Measurements from ENCODE around the gene ADAT1.

ADAT1 gene

GRCh38 chr16:75648265-75649076, 25.4 kb upstream of the ADAT1 start:
- peak; percentile 85 for DNase-seq (ENCODE audit: low read depth)
- peak overlapping the region; percentile 66 for H3K4me3 ChIP-seq (ENCODE audit: low read depth, low read length)
- TF ChIP-seq CTCF (IDR thresholded peaks at IDR 0.05; ENCODE audit: insufficient read depth, low read depth, low read length, missing control alignments): no peak

- peak within 1 kb of the TSS; percentile 66 for H3K4me3 ChIP-seq (ENCODE audit: low read depth, low read length)
- peak; percentile 97 for DNase-seq (ENCODE audit: low read depth)
- TF ChIP-seq CTCF (IDR thresholded peaks at IDR 0.05; ENCODE audit: insufficient read depth, low read depth, low read length, missing control alignments): no peak
Measured at GRCh38 chr16:75647492-75648264, 24.6 kb upstream of the ADAT1 start, which contains the start of the genes KARS1 and TERF2IP. Gene KARS1, minus strand, starts transcription at chr16:75647665. Its CDS starts 26 bp downstream, at chr16:75647639. Gene TERF2IP, plus strand, starts transcription at chr16:75647773. Its CDS starts 110 bp downstream, at chr16:75647883.

GRCh38 chr16:75647112-75647491, 24.0 kb upstream of the ADAT1 start:
- H3K4me3 ChIP-seq (ENCODE audit: low read depth, low read length): peak overlapping the region; percentile 66

GRCh38 chr16:75644240-75645012, 21.3 kb upstream of the ADAT1 start:
- TF ChIP-seq CTCF (IDR thresholded peaks at IDR 0.05; ENCODE audit: insufficient read depth, low read depth, low read length, missing control alignments): no peak
- H3K4me3 ChIP-seq (ENCODE audit: low read depth, low read length): no peak overlapping the region
- DNase-seq (ENCODE audit: low read depth): no peak

More at GRCh38 chr16:75647112-75647491, 24.0 kb upstream of the ADAT1 start:
- no peak for DNase-seq (ENCODE audit: low read depth)
- no peak for TF ChIP-seq CTCF (IDR thresholded peaks at IDR 0.05; ENCODE audit: insufficient read depth, low read depth, low read length, missing control alignments)

- TF ChIP-seq CTCF (IDR thresholded peaks at IDR 0.05; ENCODE audit: insufficient read depth, low read depth, low read length, missing control alignments): no peak
- no peak for DNase-seq (ENCODE audit: low read depth)
- no peak overlapping the region for H3K4me3 ChIP-seq (ENCODE audit: low read depth, low read length)
Measured at GRCh38 chr16:75640598-75640997, 17.5 kb upstream of the ADAT1 start.

GRCh38 chr16:75635036-75635435, 12.0 kb upstream of the ADAT1 start:
- DNase-seq (ENCODE audit: low read depth): no peak
- H3K4me3 ChIP-seq (ENCODE audit: low read depth, low read length): no peak overlapping the region
- no peak for TF ChIP-seq CTCF (IDR thresholded peaks at IDR 0.05; ENCODE audit: insufficient read depth, low read depth, low read length, missing control alignments)
